COR-L47 (cell line): ENCODE measurements around the gene TSC2.
"Not testable (repeated sequence)": the region's sequence is repeated elsewhere in the genome, so short reads cannot be mapped to it uniquely, and the experiment has no call there.

Experiments
- DNase-seq: peaks from one replicate; lab custom pipeline; 2025; lab: John Stamatoyannopoulos, UW

The TSC2 gene

GRCh38 chr16:2009791-2010510 is 37.8 kb upstream of the TSC2 start, which contains the start of gene ZNF598:
TSS of gene ZNF598 (minus strand) at chr16:2009821.
- DNase-seq = peak; percentile 90

GRCh38 chr16:2011726-2012125 is 36.1 kb upstream of the TSC2 start:
- not testable (repeated sequence) for DNase-seq

- DNase-seq = no peak
Measured at GRCh38 chr16:2013527-2013926, 34.3 kb upstream of the TSC2 start.

DNA sequence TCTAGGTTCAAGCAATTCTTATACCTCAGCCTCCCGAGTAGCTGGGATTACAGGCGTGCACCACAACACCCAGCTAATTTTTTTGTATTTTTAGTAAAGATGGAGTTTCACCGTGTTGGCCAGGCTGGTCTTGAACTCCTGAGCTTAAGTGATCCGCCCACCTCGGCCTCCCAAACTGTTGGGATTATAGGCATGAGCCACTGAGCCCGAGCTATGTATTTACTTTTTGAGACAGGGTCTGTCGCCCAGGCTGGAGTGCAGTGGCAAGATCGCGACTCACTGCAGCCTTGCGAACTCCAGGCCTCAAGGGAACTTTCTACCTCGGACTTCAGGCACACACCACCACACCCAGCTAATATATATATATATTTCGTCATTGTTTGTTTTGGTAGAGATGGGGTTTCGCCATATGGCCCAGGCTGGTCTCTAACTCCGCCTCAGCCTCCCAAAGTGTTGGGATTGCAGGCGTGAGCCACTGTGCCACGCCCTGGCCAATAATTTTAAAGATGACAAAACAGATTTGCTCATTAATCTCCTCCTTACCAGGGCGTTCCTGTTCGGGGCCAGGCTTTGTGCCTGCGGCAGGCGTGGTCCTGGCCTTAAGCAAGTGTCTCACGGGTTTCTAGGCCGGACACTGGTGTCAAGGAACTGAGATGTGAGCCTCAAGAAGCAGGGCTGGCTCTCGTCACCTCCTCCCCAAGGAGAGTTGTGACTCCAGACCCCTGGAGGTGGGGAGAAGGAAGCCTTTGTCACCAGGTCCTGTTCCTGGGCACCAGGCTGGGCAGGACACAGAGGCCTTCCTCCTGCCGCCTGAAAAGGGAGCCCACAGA is 32.5 kb upstream of the TSC2 start:
- no peak for DNase-seq

GRCh38 chr16:2015947-2016208 is 31.9 kb upstream of the TSC2 start:
- DNase-seq = no peak

GRCh38 chr16:2016407-2016922 is 31.3 kb upstream of the TSC2 start:
- DNase-seq = no peak

- DNase-seq = no peak
Measured at GRCh38 chr16:2019518-2019920, 28.3 kb upstream of the TSC2 start, which contains the start of gene NPW. TSS of gene NPW (plus strand) at chr16:2019785.

DNA sequence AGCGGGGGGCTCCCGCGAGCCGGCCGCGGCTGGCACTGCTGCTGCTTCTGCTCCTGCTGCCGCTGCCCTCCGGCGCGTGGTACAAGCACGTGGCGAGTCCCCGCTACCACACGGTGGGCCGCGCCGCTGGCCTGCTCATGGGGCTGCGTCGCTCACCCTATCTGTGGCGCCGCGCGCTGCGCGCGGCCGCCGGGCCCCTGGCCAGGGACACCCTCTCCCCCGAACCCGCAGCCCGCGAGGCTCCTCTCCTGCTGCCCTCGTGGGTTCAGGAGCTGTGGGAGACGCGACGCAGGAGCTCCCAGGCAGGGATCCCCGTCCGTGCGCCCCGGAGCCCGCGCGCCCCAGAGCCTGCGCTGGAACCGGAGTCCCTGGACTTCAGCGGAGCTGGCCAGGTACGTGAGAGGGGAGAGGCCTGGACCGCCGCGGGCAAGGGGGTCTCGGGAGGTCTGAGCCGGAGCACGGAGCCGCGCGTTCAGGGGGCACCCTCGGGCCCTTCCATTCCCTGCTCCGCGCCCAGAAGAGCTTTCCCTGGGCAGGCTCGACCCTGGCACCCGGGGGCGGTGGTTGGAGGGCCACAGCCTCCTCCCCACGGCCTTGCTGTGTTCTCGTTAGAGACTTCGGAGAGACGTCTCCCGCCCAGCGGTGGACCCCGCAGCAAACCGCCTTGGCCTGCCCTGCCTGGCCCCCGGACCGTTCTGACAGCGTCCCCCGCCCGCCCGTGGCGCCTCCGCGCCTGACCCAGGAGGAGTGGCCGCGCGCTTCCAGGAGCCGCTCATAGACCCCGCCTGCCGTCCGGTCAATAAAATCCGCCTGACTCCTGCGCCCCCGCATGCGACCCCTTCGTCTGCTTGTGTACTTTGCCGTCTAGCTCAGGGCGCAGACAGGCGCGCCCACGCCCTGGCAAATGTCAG is 27.6 kb upstream of the TSC2 start:
- DNase-seq = peak; percentile 42

DNA sequence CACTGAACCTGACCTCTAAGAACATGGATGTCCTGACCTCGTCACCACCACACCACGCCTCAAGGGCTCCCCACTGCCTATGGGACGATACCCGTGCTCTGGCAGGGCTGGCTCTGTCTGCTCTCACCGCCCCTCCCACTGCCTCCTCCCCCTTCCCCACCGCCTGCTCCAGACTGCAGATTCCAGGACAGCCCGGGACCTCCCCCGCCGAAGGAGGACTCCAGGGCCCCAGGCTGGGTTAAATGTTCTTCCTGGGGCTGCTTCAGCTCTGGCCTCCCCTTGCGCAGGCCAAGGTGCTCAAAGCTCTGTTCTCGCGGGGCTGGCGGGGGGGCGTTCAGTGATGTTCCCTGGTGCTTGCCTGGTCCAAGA is 25.1 kb upstream of the TSC2 start:
- no peak for DNase-seq

DNA sequence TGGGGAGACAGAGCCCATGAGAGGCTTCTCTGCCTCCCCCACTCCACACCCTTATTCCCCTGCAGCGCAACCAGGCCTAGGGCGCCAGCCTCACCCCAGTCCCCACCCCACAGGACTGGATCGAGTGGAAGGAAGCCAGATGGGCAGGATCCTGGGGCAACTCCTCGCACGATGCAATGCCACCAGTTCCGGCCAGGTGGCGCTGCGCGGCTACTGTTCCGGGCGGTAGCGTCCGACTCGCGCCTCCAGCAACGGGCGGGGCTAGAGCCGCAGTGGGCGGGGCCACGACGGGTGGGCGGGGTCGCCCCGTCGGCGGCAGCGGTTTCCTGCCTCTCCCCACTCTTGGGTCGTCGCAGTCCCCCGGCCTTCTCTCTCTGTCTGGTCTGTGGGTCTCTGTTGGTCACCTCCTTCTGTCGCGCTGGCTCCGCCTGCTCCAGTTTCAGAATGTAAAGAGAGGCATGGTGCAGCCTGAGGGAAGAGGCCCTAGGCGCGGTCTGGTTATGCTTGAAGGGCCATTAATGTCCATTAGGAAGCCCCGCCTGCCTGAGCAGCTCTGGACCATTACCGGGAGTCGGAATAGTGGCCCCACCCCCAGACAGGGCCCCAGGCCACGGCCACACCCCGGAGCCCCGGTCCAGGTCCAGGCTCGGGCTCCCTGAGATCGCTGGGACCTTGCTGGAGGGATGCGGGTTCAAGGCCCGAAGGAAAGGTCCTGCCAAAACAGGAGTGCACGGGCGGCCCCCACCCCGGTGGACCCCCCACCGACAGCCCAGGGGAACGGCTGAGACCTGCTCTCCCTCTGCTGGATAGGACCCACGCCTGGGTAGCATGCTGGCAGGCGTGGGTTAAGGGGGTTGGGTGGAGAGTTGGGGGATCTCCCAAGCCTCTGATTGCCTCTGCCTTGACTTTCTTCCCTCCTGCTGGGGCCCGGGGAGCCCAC is 24.4 kb upstream of the TSC2 start:
- peak; percentile 81 for DNase-seq

DNA sequence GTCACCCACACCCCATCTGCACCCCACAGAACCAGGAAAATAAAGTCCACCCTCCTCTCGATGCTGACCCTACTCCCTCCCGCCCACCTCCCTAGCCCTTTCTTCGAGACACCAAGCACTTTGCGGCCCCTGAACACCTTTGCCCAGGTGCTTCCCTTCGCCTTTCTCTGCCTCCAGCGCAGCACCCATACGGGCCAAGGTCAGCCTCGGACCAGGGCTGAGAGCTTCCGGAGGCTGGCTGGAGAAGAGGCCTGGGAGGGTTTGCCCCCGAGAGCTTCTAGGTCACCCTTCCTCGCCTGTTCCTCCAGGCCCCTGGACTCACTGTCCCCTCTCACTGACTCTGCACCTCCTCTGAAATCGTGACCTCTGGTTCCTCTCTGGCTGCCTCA is 23.8 kb upstream of the TSC2 start:
- no peak for DNase-seq

DNA sequence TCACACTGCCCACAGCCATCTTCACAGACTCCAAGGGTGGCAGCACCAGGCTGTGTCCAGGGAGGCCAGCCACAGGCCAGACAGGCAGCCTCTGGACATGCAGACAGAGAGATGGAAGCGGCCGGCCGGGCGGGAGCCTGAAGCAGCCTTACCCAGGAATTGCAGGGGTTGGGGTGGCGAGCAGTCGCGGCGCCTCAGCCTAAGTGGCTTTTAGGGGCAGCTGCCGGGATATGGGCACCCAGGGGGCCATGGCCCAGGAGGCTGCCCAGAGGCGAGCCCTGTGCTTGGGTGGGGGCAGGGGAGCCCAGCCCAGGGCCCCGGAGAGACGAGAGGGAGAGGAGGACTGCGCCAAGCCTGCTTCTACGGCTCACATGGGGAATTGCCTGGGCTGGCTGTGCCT is 22.5 kb upstream of the TSC2 start:
- no peak for DNase-seq

- DNase-seq = no peak
Measured at GRCh38 chr16:2025878-2026460, 21.8 kb upstream of the TSC2 start.

DNA sequence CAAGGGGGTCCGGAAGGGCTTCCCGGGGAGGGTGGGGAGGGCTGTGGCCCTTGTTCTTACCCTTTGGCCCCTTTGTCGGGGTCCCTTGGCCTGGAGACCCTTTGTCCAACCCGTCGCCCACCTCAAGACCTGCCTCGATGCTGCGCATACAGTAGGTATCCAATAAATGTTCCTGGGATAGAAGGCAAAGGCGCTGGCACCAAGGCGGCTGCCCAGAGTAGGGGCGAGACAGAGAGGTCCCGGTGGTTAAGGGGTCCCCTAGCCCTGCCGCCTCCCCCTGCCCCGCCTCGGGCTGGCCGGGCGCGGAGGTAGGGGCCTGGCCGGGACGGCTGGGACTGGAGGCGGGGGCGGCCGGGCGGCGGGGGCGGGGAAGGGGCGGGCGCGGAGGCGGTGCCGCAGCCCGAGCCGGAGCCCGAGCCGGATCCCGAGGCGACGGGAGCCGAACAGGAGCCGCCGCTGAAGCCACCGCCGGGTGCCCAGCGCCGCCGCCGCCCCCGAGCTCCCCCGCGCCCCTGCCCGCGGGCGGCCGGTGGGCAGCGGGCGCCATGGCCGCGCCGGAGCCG is 21.2 kb upstream of the TSC2 start, which contains the start of gene NHERF2:
Gene NHERF2, plus strand, starts transcription at position 442 of the 563 bp plus-strand sequence. Its CDS starts 104 bp downstream, at position 546.
- no peak for DNase-seq

DNA sequence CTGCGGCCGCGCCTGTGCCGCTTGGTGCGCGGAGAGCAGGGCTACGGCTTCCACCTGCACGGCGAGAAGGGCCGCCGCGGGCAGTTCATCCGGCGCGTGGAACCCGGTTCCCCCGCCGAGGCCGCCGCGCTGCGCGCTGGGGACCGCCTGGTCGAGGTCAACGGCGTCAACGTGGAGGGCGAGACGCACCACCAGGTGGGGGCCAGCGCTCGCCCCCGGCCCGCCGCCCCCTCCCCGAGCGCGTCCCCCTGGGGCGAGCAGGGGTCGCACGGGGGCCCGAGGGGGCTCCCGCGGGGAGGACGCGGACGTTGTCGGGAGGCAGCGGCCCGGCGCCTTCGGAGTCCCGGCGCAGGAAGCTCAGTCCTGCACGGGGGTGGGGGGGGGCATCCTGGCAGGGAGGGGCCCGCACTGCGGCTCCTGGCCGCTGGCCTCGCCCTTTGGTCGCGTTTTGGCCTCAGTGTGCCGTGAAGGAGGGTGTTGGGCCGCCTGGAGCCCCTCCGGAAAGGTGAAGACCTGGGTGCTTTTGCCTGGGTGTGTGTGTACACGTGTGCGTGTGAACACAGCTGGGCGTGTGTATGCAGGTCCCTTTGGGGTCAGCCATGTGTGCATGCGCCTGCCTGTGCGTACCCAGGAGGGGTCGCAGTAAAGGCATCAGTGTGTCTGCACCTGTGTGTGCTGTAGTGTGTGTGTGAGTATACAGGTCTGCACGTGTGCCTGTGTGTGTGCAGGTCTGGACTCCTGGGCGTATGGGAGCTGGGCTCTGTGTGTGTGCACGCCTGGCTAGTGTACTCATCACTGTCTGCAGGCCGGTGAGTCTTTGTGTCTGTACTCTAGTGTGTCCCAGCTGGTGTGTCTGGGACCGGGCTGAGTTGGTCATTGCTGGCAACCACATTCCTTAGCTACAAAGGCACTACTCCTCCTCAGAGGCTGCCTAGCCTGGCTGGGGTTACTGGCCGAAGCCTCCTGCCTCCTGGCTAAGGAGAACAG is 20.5 kb upstream of the TSC2 start:
- DNase-seq = no peak

- DNase-seq = no peak
Measured at GRCh38 chr16:2028146-2028545, 19.6 kb upstream of the TSC2 start.

GRCh38 chr16:2028620-2029220 is 19.1 kb upstream of the TSC2 start:
- peak; percentile 81 for DNase-seq

- no peak for DNase-seq
Measured at GRCh38 chr16:2029350-2029749, 18.4 kb upstream of the TSC2 start.

DNA sequence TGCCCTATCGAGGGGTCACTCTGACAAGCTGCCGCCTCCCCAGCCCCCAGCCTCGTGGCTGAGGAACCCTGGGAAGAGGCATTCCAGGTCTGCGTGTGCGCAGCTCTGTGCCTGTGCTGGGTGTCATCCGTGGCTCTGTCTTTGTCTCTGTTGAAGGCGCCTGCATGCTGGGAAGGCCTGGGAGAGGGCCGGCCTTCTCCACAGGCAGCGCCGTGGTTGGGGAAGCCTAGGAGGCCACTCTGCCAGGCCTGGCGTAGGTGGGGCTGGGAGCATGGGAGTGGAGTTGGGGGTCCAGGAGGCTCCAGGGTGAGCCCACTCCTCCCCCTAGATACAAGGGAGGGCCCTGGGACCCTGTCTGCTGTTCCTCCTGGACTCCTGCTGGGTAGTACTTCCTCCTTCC is 17.7 kb upstream of the TSC2 start:
- DNase-seq = no peak
